SK-N-SH (cell line): ENCODE results near the gene DTNBP1. TPM values are rescaled to one million over a fixed set of nuclear protein-coding genes. Genes with fewer than 3 reads are reported as not detected.

Experiments
- CTCF ChIA-PET: fragments of 300-600, 350-600 bp; formaldehyde crosslinking; extraction: SDS; loops from one replicate; lab custom pipeline; 2021; lab: Yijun Ruan, JAX
- POLR2A ChIA-PET: fragments of 350-600 bp; sonication (Branson Sonifier 250); formaldehyde crosslinking; extraction: SDS; loops from one replicate; lab custom pipeline; 2020; ENCODE audit warnings: antibody characterized with exemption, inconsistent platforms; lab: Yijun Ruan, JAX
- DNase-seq: peaks from one replicate; pipeline ENCODE4 v3.0.0; 2012
- H2AFZ ChIP-seq: fragments of 200-600 bp; sonication (generic); 2 replicates; pipeline ENCODE4 v1.8.1; 2016; ENCODE audit warnings: antibody characterized with exemption, mild to moderate bottlenecking, low read depth
- H3F3A ChIP-seq: fragments of 200-600 bp; sonication (generic); replicated peaks from 2 replicates; pipeline ENCODE3; 2016; ENCODE audit warnings: antibody characterized with exemption, mild to moderate bottlenecking; ENCODE audit not compliant: insufficient read depth
- H3K27ac ChIP-seq, 2 experiments: fragments of 200-500 bp in 1 of 2; fragments of 200-600 bp in 1 of 2; sonication (Bioruptor generic) in 1 of 2; sonication (generic), shearing (Covaris generic) in 1 of 2; 2 replicates each; pipeline versions ENCODE4 v1.5.1 to v1.6.1; 2014 to 2016; ENCODE audit warnings: low read depth in 2 of 2, inconsistent platforms in 1 of 2, low read length in 1 of 2, mild to moderate bottlenecking in 1 of 2, mixed read lengths in 1 of 2
- H3K27me3 ChIP-seq: fragments of 200-600 bp; sonication (generic), shearing (Covaris generic); 2 replicates; pipeline ENCODE4 v1.6.1; 2016; ENCODE audit warnings: mixed run types; ENCODE audit not compliant: insufficient read depth
- H3K36me3 ChIP-seq, 2 experiments: fragments of 200-500 bp in 1 of 2; fragments of 200-600 bp in 1 of 2; sonication (Bioruptor generic) in 1 of 2; sonication (generic) in 1 of 2; replicated peaks in 1 of 2; 2 replicates each; pipeline versions ENCODE3 to v1.5.1; 2014 to 2016; ENCODE audit warnings: low read length in 1 of 2, mild to moderate bottlenecking in 1 of 2; ENCODE audit not compliant: insufficient read depth in 2 of 2, control insufficient read depth in 1 of 2
- H3K4me1 ChIP-seq, 2 experiments: fragments of 200-500 bp in 1 of 2; fragments of 200-600 bp in 1 of 2; sonication (Bioruptor generic) in 1 of 2; sonication (generic), shearing (Covaris generic) in 1 of 2; 2 replicates each; pipeline versions ENCODE4 v1.5.1 to v1.6.1; 2014 to 2016; ENCODE audit warnings: low read depth in 1 of 2, low read length in 1 of 2, mixed run types in 1 of 2; ENCODE audit not compliant: insufficient read depth in 2 of 2, control insufficient read depth in 1 of 2
- H3K4me2 ChIP-seq: fragments of 200-600 bp; sonication (generic), shearing (Covaris generic); 2 replicates; pipeline ENCODE4 v1.6.1; 2017; ENCODE audit warnings: mixed run types
- H3K4me3 ChIP-seq, 2 experiments: fragments of 200-500 bp in 1 of 2; fragments of 200-600 bp in 1 of 2; sonication (Bioruptor generic) in 1 of 2; sonication (generic), shearing (Covaris generic) in 1 of 2; 2 replicates each; pipeline versions ENCODE4 v1.5.1 to v1.8.1; 2014 to 2016; ENCODE audit warnings: low read depth in 2 of 2, inconsistent platforms in 1 of 2, low read length in 1 of 2, mild to moderate bottlenecking in 1 of 2, mixed read lengths in 1 of 2, moderate library complexity in 1 of 2
- H3K79me2 ChIP-seq: fragments of 200-600 bp; sonication (generic); 2 replicates; pipeline ENCODE4 v1.8.1; 2017; ENCODE audit warnings: mild to moderate bottlenecking; ENCODE audit not compliant: insufficient read depth
- H3K9ac ChIP-seq: fragments of 200-600 bp; sonication (generic); 2 replicates; pipeline ENCODE4 v1.6.1; 2017; ENCODE audit warnings: mixed run types
- H3K9me2 ChIP-seq: fragments of 200-600 bp; sonication (generic); 2 replicates; pipeline ENCODE4 v1.6.1; 2017; ENCODE audit warnings: mixed run types
- H3K9me3 ChIP-seq: fragments of 200-600 bp; sonication (generic); 2 replicates; pipeline ENCODE4 v1.6.1; 2017; ENCODE audit warnings: mixed run types, mild to moderate bottlenecking, moderate library complexity
- H4K20me1 ChIP-seq: fragments of 200-600 bp; sonication (generic); 2 replicates; pipeline ENCODE4 v1.6.1; 2017; ENCODE audit warnings: mild to moderate bottlenecking, mixed run types; ENCODE audit not compliant: insufficient read depth
- CHD2 ChIP-seq: fragments of 150-350 bp; IDR thresholded peaks from 2 replicates; pipeline ENCODE4 v1.6.1; 2018; ENCODE audit warnings: low read length; ENCODE audit not compliant: partially characterized antibody
- ELF1 ChIP-seq: IDR thresholded peaks from 2 replicates; pipeline ENCODE4 v1.4.0; 2012
- EP300 ChIP-seq, 2 experiments: IDR thresholded peaks; 2 replicates each; pipeline versions ENCODE4 v1.4.0 to v1.6.1; 2012; ENCODE audit warnings: borderline replicate concordance in 1 of 2, low read depth in 1 of 2, low read length in 1 of 2
- FOSL2 ChIP-seq: IDR thresholded peaks from 2 replicates; pipeline ENCODE4 v1.4.0; 2012; ENCODE audit warnings: low read depth, mild to moderate bottlenecking, moderate library complexity, borderline replicate concordance
- FOXM1 ChIP-seq: IDR thresholded peaks from 2 replicates; pipeline ENCODE4 v1.4.0; 2012; ENCODE audit warnings: low read depth, mild to moderate bottlenecking
- GABPA ChIP-seq: IDR thresholded peaks from 2 replicates; pipeline ENCODE4 v1.4.0; 2012; ENCODE audit warnings: low read depth, mild to moderate bottlenecking
- GATA2 ChIP-seq: sonication (generic); formaldehyde crosslinking; IDR thresholded peaks from 2 replicates; pipeline ENCODE4 v1.5.0; 2020; ENCODE audit warnings: mild to moderate bottlenecking, missing genetic modification reagents
- MEF2A ChIP-seq: IDR thresholded peaks from 2 replicates; pipeline ENCODE4 v1.4.0; 2012; ENCODE audit warnings: low read depth, borderline replicate concordance
- MXI1 ChIP-seq: IDR thresholded peaks from 2 replicates; pipeline ENCODE4 v1.6.1; 2012; ENCODE audit warnings: mild to moderate bottlenecking, low read depth, low read length, improper control_type of control experiment
- NRF1 ChIP-seq: IDR thresholded peaks from 2 replicates; pipeline ENCODE4 v1.6.1; 2012; ENCODE audit warnings: low read depth, mild to moderate bottlenecking, low read length
- RCOR1 ChIP-seq: fragments of 150-350 bp; IDR thresholded peaks from 2 replicates; pipeline ENCODE4 v1.6.1; 2017; ENCODE audit warnings: antibody characterized with exemption, low read length
- RFX5 ChIP-seq: IDR thresholded peaks from 2 replicates; pipeline ENCODE4 v1.6.1; 2012; ENCODE audit warnings: mild to moderate bottlenecking, improper control_type of control experiment, low read length
- SIN3A ChIP-seq: IDR thresholded peaks from 2 replicates; pipeline ENCODE4 v1.6.1; 2012; ENCODE audit warnings: low read depth, mild to moderate bottlenecking, low read length, moderate library complexity, borderline replicate concordance
- SMC3 ChIP-seq: IDR thresholded peaks from 2 replicates; pipeline ENCODE4 v1.6.1; 2012; ENCODE audit warnings: low read depth, low read length, improper control_type of control experiment
- TCF12 ChIP-seq: IDR thresholded peaks from 2 replicates; pipeline ENCODE4 v1.4.0; 2012
- YY1 ChIP-seq: IDR thresholded peaks from 2 replicates; pipeline ENCODE4 v1.4.0; 2012; ENCODE audit warnings: low read depth, mild to moderate bottlenecking
- WGBS: methylation state at CpG from one replicate; pipeline ENCODE4 v1.1.6; 2017; ENCODE audit warnings: low lambda C conversion rate; 5-methylcytosine and 5-hydroxymethylcytosine counted together
- polyA plus RNA-seq, 3 experiments: library from polyadenylated mRNA; depleted of rRNA; stranded (reverse); fragments of >200 nt; gene quantifications; 2 replicates each; pipeline ENCODE4 v1.2.3, GENCODE V29; 2012
- TF ChIP-seq, protein P1 (sequence below): IDR thresholded peaks from 2 replicates; pipeline ENCODE4 v1.4.0; 2012; ENCODE audit warnings: low read depth, borderline replicate concordance
- TF ChIP-seq, protein P2 (sequence below): fragments of 150-350 bp; IDR thresholded peaks from 2 replicates; pipeline ENCODE4 v1.6.1; 2017; ENCODE audit warnings: antibody characterized with exemption, low read length, low read depth, borderline replicate concordance
- TF ChIP-seq, protein P3 (sequence below): fragments of 200-600 bp; sonication (generic); IDR thresholded peaks from 2 replicates; pipeline ENCODE4 v1.6.1; 2017; ENCODE audit warnings: antibody characterized with exemption, mild to moderate bottlenecking, moderate library complexity

The DTNBP1 gene
- polyA plus RNA-seq, 1 of the 3 experiments (the other 2 are of a cell fraction), result 19.7 TPM

DNA sequence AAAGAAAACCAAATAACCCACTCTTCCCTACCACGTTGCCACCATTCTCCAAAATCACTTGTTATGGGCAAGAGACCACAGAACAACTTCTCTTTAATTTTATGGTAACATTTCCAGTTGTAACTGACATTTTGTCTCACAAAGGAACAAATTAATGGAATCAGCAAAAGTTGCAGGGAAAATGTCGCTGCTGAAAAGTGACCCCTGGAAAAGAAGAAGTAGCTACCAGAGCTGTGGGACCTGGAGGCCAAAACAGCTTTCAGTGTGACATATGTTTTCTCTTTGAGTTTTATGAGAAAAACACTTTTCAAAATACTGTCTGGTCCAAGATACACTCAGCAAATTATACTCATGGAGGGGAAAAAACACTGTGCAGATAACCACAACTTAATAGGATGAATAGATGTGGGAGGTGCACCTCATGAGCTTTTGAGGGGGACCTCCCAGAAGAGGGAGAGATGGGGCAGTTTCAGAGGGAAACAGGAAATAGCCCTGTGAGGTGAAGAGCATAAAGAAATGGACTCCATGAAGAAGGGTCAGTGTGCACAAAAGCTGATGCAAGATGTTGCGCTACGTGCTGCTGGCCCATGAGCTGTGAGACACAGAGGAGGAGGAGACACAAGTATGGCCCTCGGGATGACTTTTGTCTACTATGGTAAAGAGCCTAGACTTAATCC lies 87.3 kb downstream of the DTNBP1 start:
- H3K9me2 ChIP-seq, result no peaks in the 10 kb centered on the region
- H2AFZ ChIP-seq, result no peak overlapping the region
- H3K4me3 ChIP-seq, result no peak overlapping the region
- H3K9me3 ChIP-seq, result no peaks in the 10 kb centered on the region
- 93% methylated on average over 5 of the region's 5 CpGs for WGBS
- TF ChIP-seq GABPA (no peak), EP300 (IDR thresholded peaks at IDR 0.05; ENCODE audit: borderline replicate concordance in 1 of 2, low read depth in 1 of 2, low read length in 1 of 2) (no peak), CHD2 (no peak), MEF2A (no peak), FOXM1 (no peak), SMC3 (no peak)
- TF ChIP-seq, protein P1, sequence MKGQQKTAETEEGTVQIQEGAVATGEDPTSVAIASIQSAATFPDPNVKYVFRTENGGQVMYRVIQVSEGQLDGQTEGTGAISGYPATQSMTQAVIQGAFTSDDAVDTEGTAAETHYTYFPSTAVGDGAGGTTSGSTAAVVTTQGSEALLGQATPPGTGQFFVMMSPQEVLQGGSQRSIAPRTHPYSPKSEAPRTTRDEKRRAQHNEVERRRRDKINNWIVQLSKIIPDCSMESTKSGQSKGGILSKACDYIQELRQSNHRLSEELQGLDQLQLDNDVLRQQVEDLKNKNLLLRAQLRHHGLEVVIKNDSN, result no peak
- no peaks in the 10 kb centered on the region for H3K79me2 ChIP-seq
- no peak overlapping the region for H3K9ac ChIP-seq
- no peak for DNase-seq
- H3K4me2 ChIP-seq, result no peak overlapping the region
- no peaks in the 10 kb centered on the region for H4K20me1 ChIP-seq
- H3F3A ChIP-seq, result no peaks in the 10 kb centered on the region
- ChIA-PET POLR2A (no interaction called here), CTCF (no interaction called here)
- H3K36me3 ChIP-seq, result peaks cover 0 to 3% of the 10 kb centered on the region in 2 experiments
- H3K4me1 ChIP-seq, result peaks cover 0 to 3% of the 10 kb centered on the region in 2 experiments; a peak in 1 of 4 replicates
- H3K27ac ChIP-seq, result no peak overlapping the region
- no peaks in the 10 kb centered on the region for H3K27me3 ChIP-seq

DNA sequence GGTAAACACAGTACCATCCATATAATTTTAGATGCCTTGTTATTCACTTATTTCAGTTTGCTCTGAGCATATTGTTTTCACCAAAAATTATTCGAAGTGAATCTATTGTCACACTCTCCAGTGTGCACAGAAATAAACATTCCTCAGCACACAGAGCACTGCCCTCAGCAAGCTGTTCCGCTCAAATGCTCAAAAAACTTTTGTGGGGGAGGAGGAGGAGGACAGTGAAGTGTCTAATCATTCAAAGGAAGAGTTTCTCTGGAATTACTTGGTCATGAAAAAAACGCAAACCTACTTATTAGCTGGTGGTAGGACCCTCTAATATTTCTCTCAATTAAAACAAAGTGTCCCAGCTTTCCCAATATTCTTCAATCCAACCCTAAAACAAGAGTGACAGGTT lies 88.3 kb downstream of the DTNBP1 start:
- Histone ChIP-seq H3K27ac (no peak overlapping the region), H4K20me1 (no peaks in the 10 kb centered on the region), H3K9ac (no peak overlapping the region), H3K79me2 (no peaks in the 10 kb centered on the region), H3F3A (no peaks in the 10 kb centered on the region), H2AFZ (no peak overlapping the region), H3K9me2 (no peaks in the 10 kb centered on the region), H3K4me2 (no peak overlapping the region), H3K27me3 (no peaks in the 10 kb centered on the region), H3K4me3 (no peak overlapping the region), H3K9me3 (no peaks in the 10 kb centered on the region), H3K36me3 (peaks cover 0 to 3% of the 10 kb centered on the region in 2 experiments), H3K4me1 (peaks cover 0 to 3% of the 10 kb centered on the region in 2 experiments; a peak in 1 of 4 replicates)
- no peak for TF ChIP-seq TCF12
- no peak for TF ChIP-seq GATA2 (CRISPR knock-in tag)
- TF ChIP-seq, protein P2, sequence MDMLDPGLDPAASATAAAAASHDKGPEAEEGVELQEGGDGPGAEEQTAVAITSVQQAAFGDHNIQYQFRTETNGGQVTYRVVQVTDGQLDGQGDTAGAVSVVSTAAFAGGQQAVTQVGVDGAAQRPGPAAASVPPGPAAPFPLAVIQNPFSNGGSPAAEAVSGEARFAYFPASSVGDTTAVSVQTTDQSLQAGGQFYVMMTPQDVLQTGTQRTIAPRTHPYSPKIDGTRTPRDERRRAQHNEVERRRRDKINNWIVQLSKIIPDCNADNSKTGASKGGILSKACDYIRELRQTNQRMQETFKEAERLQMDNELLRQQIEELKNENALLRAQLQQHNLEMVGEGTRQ, result no peak
- no peak for TF ChIP-seq FOSL2
- TF ChIP-seq EP300 (IDR thresholded peaks at IDR 0.05; ENCODE audit: borderline replicate concordance in 1 of 2, low read depth in 1 of 2, low read length in 1 of 2), result no peak
- no peak for TF ChIP-seq YY1
- TF ChIP-seq, protein P1, result no peak
- TF ChIP-seq MEF2A, result no peak
- TF ChIP-seq, protein P3, sequence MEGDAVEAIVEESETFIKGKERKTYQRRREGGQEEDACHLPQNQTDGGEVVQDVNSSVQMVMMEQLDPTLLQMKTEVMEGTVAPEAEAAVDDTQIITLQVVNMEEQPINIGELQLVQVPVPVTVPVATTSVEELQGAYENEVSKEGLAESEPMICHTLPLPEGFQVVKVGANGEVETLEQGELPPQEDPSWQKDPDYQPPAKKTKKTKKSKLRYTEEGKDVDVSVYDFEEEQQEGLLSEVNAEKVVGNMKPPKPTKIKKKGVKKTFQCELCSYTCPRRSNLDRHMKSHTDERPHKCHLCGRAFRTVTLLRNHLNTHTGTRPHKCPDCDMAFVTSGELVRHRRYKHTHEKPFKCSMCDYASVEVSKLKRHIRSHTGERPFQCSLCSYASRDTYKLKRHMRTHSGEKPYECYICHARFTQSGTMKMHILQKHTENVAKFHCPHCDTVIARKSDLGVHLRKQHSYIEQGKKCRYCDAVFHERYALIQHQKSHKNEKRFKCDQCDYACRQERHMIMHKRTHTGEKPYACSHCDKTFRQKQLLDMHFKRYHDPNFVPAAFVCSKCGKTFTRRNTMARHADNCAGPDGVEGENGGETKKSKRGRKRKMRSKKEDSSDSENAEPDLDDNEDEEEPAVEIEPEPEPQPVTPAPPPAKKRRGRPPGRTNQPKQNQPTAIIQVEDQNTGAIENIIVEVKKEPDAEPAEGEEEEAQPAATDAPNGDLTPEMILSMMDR, result no peak
- TF ChIP-seq SIN3A, result no peak
- no peak for TF ChIP-seq CHD2
- no peak for TF ChIP-seq RFX5
- no peak for TF ChIP-seq NRF1
- TF ChIP-seq ELF1, result no peak
- no peak for TF ChIP-seq RCOR1
- TF ChIP-seq FOXM1, result no peak
- TF ChIP-seq MXI1, result no peak
- WGBS, result 88% methylated on average over 3 of the region's 3 CpGs
- no peak for DNase-seq
- POLR2A ChIA-PET, result no interaction called here
- CTCF ChIA-PET, result interaction anchor here (1.0 kb wide), 1 partner anchor 9 kb away, joined by 3 read pairs; no protein-coding TSS in a partner anchor
